ENCODE measurements around the gene SNX25.

- TF ChIP-seq POLR2AphosphoS5 (IDR thresholded peaks at IDR 0.05) (no peak), CTCF (IDR thresholded peaks at IDR 0.05) (no peak), EP300 (IDR thresholded peaks at IDR 0.05) (no peak), POLR2A (IDR thresholded peaks at IDR 0.05; ENCODE audit: low read depth) (no peak)
Measured at GRCh38 chr4:185346975-185347601, 137.7 kb downstream of the SNX25 start.

Data from esophagus muscularis mucosa (tissue), 4 donors.